Measurements from ENCODE around the gene P2RX4.

Gene P2RX4

DNA sequence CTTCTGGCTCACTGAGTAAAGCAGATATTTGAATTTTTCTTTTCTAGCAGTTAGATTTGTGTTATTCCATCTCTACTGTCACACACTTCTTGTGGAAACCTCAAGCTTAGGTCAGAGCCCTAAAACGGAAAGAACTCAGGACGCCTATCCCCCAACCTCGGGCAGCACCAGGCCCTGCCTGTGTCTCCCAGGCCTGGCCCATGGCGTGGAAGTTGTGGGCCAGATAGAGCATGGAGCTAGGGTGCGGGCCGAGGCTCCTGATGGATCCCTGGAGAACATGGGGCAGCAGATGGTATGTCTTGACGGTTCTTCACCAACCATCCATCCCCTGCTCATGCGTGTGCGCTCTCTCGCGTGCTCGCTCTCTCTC lies 20.6 kb downstream of the P2RX4 start:
- no peaks in the 10 kb centered on the region for H3K9me3 ChIP-seq (replicated peaks in 1 of 11)

DNA sequence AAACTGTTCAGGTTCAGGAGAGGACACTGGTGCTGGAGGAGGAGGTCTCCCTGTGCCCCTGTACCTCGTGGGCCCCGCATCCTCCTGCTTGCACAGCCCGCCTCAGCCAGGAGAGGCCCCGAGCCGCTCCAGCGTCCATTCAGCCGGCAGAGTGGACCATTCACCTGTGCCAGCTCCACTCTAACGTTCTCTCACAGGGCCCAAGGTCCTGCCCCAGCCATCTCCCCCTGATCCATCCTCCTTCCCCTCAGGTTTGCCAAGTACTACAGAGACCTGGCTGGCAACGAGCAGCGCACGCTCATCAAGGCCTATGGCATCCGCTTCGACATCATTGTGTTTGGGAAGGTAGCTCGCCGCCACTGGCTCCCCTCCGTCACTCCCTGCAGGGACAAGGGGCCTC lies 22.2 kb downstream of the P2RX4 start:
- H3K4me3 ChIP-seq = no peak overlapping the region
- H3K4me1 ChIP-seq = peaks cover 0 to 22% (median 2%) of the 10 kb centered on the region in 10 experiments; a peak in 6 of 20 replicates
- H3K27me3 ChIP-seq = no peaks in the 10 kb centered on the region
- no peak overlapping the region for H3K4me2 ChIP-seq
- peaks cover 0 to 90% (median 0%) of the 10 kb centered on the region in 11 experiments; a peak in 8 of 22 replicates for H4K20me1 ChIP-seq
- H3K36me3 ChIP-seq = peaks cover 54 to 98% (median 78%) of the 10 kb centered on the region in 11 experiments
- no peak overlapping the region for H3K9ac ChIP-seq
- H3K9me3 ChIP-seq (replicated peaks in 1 of 11) = no peaks in the 10 kb centered on the region
- H3K27ac ChIP-seq = no peak overlapping the region
- TF ChIP-seq Cebpa-rat (IDR thresholded peaks at IDR 0.05) = no peak

More for the DNA sequence above, 20.6 kb downstream of the P2RX4 start:
- H3K4me1 ChIP-seq = peaks cover 0 to 15% (median 2%) of the 10 kb centered on the region in 10 experiments; a peak in 5 of 20 replicates
- peaks cover 0 to 90% (median 0%) of the 10 kb centered on the region in 11 experiments; a peak in 8 of 22 replicates for H4K20me1 ChIP-seq
- no peak overlapping the region for H3K9ac ChIP-seq
- no peak overlapping the region for H3K27ac ChIP-seq
- no peak for TF ChIP-seq Cebpa-rat (IDR thresholded peaks at IDR 0.05)
- no peaks in the 10 kb centered on the region for H3K27me3 ChIP-seq
- peaks cover 49 to 98% (median 78%) of the 10 kb centered on the region in 11 experiments for H3K36me3 ChIP-seq
- H3K4me2 ChIP-seq = no peak overlapping the region
- H3K4me3 ChIP-seq = no peak overlapping the region

DNA sequence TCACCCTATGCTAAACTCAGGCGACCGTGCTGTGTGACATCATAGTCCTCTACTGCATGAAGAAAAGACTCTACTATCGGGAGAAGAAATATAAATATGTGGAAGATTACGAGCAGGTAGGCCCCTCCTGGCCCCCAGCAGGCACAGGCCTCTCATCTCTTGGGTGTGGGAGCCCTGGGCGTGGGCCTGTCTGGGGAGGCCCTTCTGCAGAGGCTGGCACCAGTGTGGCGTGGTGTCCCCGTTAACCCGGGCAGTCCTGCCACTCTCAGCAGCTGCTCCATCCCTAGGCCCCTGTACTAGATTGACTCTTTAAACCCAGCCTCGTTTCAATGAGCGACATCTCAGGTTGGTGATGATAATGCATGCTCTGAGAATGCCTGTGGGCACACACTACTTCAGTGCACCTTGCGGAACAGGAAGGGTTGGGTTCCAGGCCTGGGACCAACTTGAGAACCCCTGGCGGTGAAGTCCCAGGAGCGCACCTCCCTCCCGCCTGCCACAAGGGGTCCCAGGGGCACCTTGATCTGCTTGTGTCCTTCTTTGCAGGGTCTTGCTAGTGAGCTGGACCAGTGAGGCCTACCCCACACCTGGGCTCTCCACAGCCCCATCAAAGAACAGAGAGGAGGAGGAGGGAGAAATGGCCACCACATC lies 23.2 kb downstream of the P2RX4 start:
- H3K36me3 ChIP-seq = peaks cover 63 to 98% (median 83%) of the 10 kb centered on the region in 11 experiments
- no peak overlapping the region for H3K4me2 ChIP-seq
- no peaks in the 10 kb centered on the region for H3K9me3 ChIP-seq (replicated peaks in 1 of 11)
- no peak overlapping the region for H3K27ac ChIP-seq
- TF ChIP-seq Cebpa-rat (IDR thresholded peaks at IDR 0.05) = no peak
- H3K27me3 ChIP-seq = no peaks in the 10 kb centered on the region
- peaks cover 0 to 90% (median 0%) of the 10 kb centered on the region in 11 experiments; a peak in 8 of 22 replicates for H4K20me1 ChIP-seq
- H3K4me1 ChIP-seq = peaks cover 0 to 32% (median 4%) of the 10 kb centered on the region in 10 experiments; a peak in 12 of 20 replicates
- H3K9ac ChIP-seq = no peak overlapping the region
- no peak overlapping the region for H3K4me3 ChIP-seq

DNA sequence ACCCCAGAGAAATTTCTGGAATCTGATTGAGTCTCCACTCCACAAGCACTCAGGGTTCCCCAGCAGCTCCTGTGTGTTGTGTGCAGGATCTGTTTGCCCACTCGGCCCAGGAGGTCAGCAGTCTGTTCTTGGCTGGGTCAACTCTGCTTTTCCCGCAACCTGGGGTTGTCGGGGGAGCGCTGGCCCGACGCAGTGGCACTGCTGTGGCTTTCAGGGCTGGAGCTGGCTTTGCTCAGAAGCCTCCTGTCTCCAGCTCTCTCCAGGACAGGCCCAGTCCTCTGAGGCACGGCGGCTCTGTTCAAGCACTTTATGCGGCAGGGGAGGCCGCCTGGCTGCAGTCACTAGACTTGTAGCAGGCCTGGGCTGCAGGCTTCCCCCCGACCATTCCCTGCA lies 23.7 kb downstream of the P2RX4 start:
- Histone ChIP-seq H3K27me3 (no peaks in the 10 kb centered on the region), H3K4me3 (no peak overlapping the region), H3K4me2 (no peak overlapping the region), H3K9ac (no peak overlapping the region), H4K20me1 (peaks cover 0 to 92% (median 0%) of the 10 kb centered on the region in 11 experiments; a peak in 8 of 22 replicates), H3K9me3 (replicated peaks in 1 of 11) (no peaks in the 10 kb centered on the region), H3K36me3 (peaks cover 66 to 98% (median 86%) of the 10 kb centered on the region in 11 experiments), H3K4me1 (peaks cover 2 to 37% (median 9%) of the 10 kb centered on the region in 10 experiments; a peak in 17 of 20 replicates), H3K27ac (no peak overlapping the region)
- TF ChIP-seq Cebpa-rat (IDR thresholded peaks at IDR 0.05) = no peak

DNA sequence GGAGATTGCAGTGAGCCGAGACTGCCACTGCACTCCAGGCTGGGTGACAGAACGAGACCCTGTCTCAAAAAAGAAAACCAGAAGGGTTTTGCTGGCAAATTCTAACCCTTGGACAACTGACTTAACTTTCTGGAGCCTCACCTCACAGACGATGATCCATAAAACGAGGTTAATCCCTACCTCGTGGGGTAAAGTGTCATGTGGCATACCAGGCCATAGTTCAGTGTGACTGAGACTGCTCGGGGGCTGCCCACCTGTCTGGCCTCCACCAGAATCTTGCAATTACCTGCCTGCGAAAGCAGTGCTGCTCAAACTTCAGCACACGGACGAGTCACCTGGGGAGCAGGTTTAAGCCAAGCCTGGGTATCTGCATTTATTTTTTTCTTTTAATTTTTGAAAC lies 26.8 kb downstream of the P2RX4 start:
- no peak for TF ChIP-seq Cebpa-rat (IDR thresholded peaks at IDR 0.05)

GRCh38 chr12:121237415-121237814 lies 27.5 kb downstream of the P2RX4 start:
- Histone ChIP-seq H3K27ac (no peak overlapping the region), H3K9me3 (replicated peaks in 1 of 11) (no peaks in the 10 kb centered on the region), H3K27me3 (no peaks in the 10 kb centered on the region), H3K4me3 (no peak overlapping the region), H3K4me2 (peak overlapping the region in 1 of 11 experiments; percentile 11; a peak in 1 of 22 replicates), H4K20me1 (peaks cover 0 to 81% (median 0%) of the 10 kb centered on the region in 11 experiments; a peak in 8 of 22 replicates), H3K9ac (no peak overlapping the region), H3K36me3 (peaks cover 61 to 98% (median 83%) of the 10 kb centered on the region in 11 experiments), H3K4me1 (peaks cover 40 to 62% (median 43%) of the 10 kb centered on the region in 10 experiments)
- TF ChIP-seq Cebpa-rat (IDR thresholded peaks at IDR 0.05) = no peak

More for the DNA sequence above, 26.8 kb downstream of the P2RX4 start:
- H4K20me1 ChIP-seq = peaks cover 0 to 88% (median 0%) of the 10 kb centered on the region in 11 experiments; a peak in 8 of 22 replicates
- no peaks in the 10 kb centered on the region for H3K9me3 ChIP-seq (replicated peaks in 1 of 11)
- peaks cover 67 to 96% (median 84%) of the 10 kb centered on the region in 11 experiments for H3K36me3 ChIP-seq
- H3K27ac ChIP-seq = no peak overlapping the region
- no peaks in the 10 kb centered on the region for H3K27me3 ChIP-seq
- H3K4me2 ChIP-seq = no peak overlapping the region
- peaks cover 34 to 55% (median 38%) of the 10 kb centered on the region in 10 experiments for H3K4me1 ChIP-seq
- H3K4me3 ChIP-seq = no peak overlapping the region
- no peak overlapping the region for H3K9ac ChIP-seq

- peak overlapping the region in 9 of 11 experiments; percentile 35 to 82 (median 73); a peak in 12 of 22 replicates for H3K27ac ChIP-seq
Observed at GRCh38 chr12:121238086-121238485, 28.2 kb downstream of the P2RX4 start.

DNA sequence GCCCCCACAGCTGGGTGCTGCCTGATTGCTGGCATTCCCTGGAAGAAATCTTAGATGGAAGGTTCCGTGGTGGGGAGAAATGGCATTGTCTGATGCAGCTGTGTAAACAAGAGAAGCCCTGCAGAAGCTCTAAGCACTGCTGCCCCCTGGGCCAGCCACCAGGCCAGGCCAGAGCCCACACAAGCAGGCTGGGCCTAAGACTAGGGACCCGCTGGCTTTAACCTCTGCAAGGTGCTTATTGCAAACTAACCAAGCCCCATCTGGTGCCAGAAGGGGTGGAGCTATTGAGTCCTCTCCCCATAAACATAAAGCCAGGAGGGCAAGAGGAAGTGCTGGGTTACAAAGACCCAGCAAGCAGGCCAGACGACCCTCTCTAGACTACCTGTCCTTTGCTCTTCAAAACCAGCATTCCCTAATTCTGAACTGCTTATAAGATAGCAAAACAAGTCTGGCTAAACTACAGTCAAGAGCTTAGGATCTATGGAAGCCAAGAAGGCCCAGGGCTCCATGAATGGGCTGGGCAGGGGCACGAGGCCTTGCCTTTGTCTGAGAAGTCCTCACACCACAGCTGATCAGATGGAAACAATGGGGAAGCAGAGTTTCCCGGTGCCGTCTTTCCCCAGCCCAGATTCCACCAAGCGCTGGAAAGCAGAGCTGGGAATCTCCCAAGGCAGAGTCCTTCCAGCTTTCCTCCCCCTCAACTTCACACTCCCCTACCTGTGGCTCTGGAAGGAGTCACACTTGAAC lies 28.8 kb downstream of the P2RX4 start:
- TF ChIP-seq Cebpa-rat (IDR thresholded peaks at IDR 0.05) = no peak
- no peaks in the 10 kb centered on the region for H3K27me3 ChIP-seq
- H3K9me3 ChIP-seq (replicated peaks in 1 of 11) = no peaks in the 10 kb centered on the region
- peaks cover 54 to 98% (median 83%) of the 10 kb centered on the region in 11 experiments for H3K36me3 ChIP-seq
- H3K9ac ChIP-seq = peak overlapping the region in 8 of 11 experiments; percentile 8 to 61 (median 49); a peak in 13 of 22 replicates
- H4K20me1 ChIP-seq = peaks cover 0 to 68% (median 0%) of the 10 kb centered on the region in 11 experiments; a peak in 7 of 22 replicates
- peak overlapping the region; percentile 35 to 82 (median 72); a peak in 21 of 22 replicates for H3K27ac ChIP-seq
- peak overlapping the region; percentile 48 to 88 (median 76) for H3K4me2 ChIP-seq
- peak overlapping the region in 1 of 10 experiments; percentile 4; a peak in 1 of 20 replicates for H3K4me3 ChIP-seq
- peaks cover 41 to 62% (median 43%) of the 10 kb centered on the region in 10 experiments for H3K4me1 ChIP-seq

More at GRCh38 chr12:121238086-121238485, 28.2 kb downstream of the P2RX4 start:
- Histone ChIP-seq H4K20me1 (peaks cover 0 to 74% (median 0%) of the 10 kb centered on the region in 11 experiments; a peak in 8 of 22 replicates), H3K9ac (no peak overlapping the region), H3K4me3 (no peak overlapping the region), H3K27me3 (no peaks in the 10 kb centered on the region), H3K9me3 (replicated peaks in 1 of 11) (no peaks in the 10 kb centered on the region), H3K4me2 (peak overlapping the region in 7 of 11 experiments; percentile 64 to 88 (median 84); a peak in 11 of 22 replicates), H3K36me3 (peaks cover 54 to 98% (median 83%) of the 10 kb centered on the region in 11 experiments), H3K4me1 (peaks cover 41 to 62% (median 43%) of the 10 kb centered on the region in 10 experiments)
- TF ChIP-seq Cebpa-rat (IDR thresholded peaks at IDR 0.05) = no peak
